GM21360 (cell line): ENCODE data around the gene FBXO9.

Experiments
- ATAC-seq: cut with Tn5 transposase; IDR thresholded peaks from one replicate; pipeline ENCODE4 v1.9.1; 2021; ENCODE audit warnings: mild to moderate bottlenecking, moderate library complexity; ENCODE audit not compliant: unreplicated experiment

The FBXO9 gene

GRCh38 chr6:53086302-53086701, 21.1 kb downstream of the FBXO9 start:
- ATAC-seq = no peak

- ATAC-seq = no peak
Observed at GRCh38 chr6:53089948-53090347, 24.7 kb downstream of the FBXO9 start.

GRCh38 chr6:53090576-53090975, 25.4 kb downstream of the FBXO9 start:
- ATAC-seq = no peak

GRCh38 chr6:53095270-53095669, 30.1 kb downstream of the FBXO9 start:
- ATAC-seq = no peak

GRCh38 chr6:53095716-53096115, 30.5 kb downstream of the FBXO9 start:
- ATAC-seq = no peak

- ATAC-seq = no peak
Observed at GRCh38 chr6:53100561-53100960, 35.4 kb downstream of the FBXO9 start.

- no peak for ATAC-seq
Observed at GRCh38 chr6:53101006-53101405, 35.8 kb downstream of the FBXO9 start.

- no peak for ATAC-seq
Observed at GRCh38 chr6:53103993-53104675, 38.9 kb downstream of the FBXO9 start.

GRCh38 chr6:53104916-53105315, 39.7 kb downstream of the FBXO9 start:
- no peak for ATAC-seq

- no peak for ATAC-seq
Observed at GRCh38 chr6:53107091-53107490, 41.9 kb downstream of the FBXO9 start.

- no peak for ATAC-seq
Observed at GRCh38 chr6:53109612-53110011, 44.4 kb downstream of the FBXO9 start.

- ATAC-seq = no peak
Observed at GRCh38 chr6:53111865-53112264, 46.7 kb downstream of the FBXO9 start.

- ATAC-seq = no peak
Observed at GRCh38 chr6:53112404-53112803, 47.2 kb downstream of the FBXO9 start.

- ATAC-seq = no peak
Observed at GRCh38 chr6:53112871-53113270, 47.7 kb downstream of the FBXO9 start.

- no peak for ATAC-seq
Observed at GRCh38 chr6:53113742-53114141, 48.5 kb downstream of the FBXO9 start.

GRCh38 chr6:53115113-53115512, 49.9 kb downstream of the FBXO9 start:
- no peak for ATAC-seq

GRCh38 chr6:53115741-53116140, 50.5 kb downstream of the FBXO9 start:
- no peak for ATAC-seq

GRCh38 chr6:53119349-53119748, 54.1 kb downstream of the FBXO9 start:
- ATAC-seq = no peak

- ATAC-seq = no peak
Observed at GRCh38 chr6:53119772-53120409, 54.7 kb downstream of the FBXO9 start.

- no peak for ATAC-seq
Observed at GRCh38 chr6:53124131-53124800, 59.1 kb downstream of the FBXO9 start.

- no peak for ATAC-seq
Observed at GRCh38 chr6:53125276-53125675, 60.1 kb downstream of the FBXO9 start.

- no peak for ATAC-seq
Observed at GRCh38 chr6:53128842-53129241, 63.6 kb downstream of the FBXO9 start.
